ENCODE results near the gene IKZF4.
A peak's percentile ranks its signal among the peaks of the same experiment; 100 is the strongest.

The IKZF4 gene

GRCh38 chr12:56082967-56083366 lies 62.1 kb downstream of the IKZF4 start:
- no peak for DNase-seq (ENCODE audit: low read depth in 2 of 2)

- DNase-seq (ENCODE audit: low read depth in 2 of 2), result peak in 1 of 2 donors; percentile 23
Observed at GRCh38 chr12:56084958-56085543, 64.2 kb downstream of the IKZF4 start.

- no peak for DNase-seq (ENCODE audit: low read depth in 2 of 2)
Observed at GRCh38 chr12:56086096-56086495, 65.3 kb downstream of the IKZF4 start.

GRCh38 chr12:56086608-56087007 lies 65.8 kb downstream of the IKZF4 start:
- no peak for DNase-seq (ENCODE audit: low read depth in 2 of 2)

- no peak for DNase-seq (ENCODE audit: low read depth in 2 of 2)
Observed at GRCh38 chr12:56087220-56087619, 66.4 kb downstream of the IKZF4 start.
